GM21360 (cell line): ENCODE data around the gene C10orf90.

Experiments
- ATAC-seq: cut with Tn5 transposase; IDR thresholded peaks from one replicate; pipeline ENCODE4 v1.9.1; 2021; ENCODE audit warnings: mild to moderate bottlenecking, moderate library complexity; ENCODE audit not compliant: unreplicated experiment

The C10orf90 gene, protein sequence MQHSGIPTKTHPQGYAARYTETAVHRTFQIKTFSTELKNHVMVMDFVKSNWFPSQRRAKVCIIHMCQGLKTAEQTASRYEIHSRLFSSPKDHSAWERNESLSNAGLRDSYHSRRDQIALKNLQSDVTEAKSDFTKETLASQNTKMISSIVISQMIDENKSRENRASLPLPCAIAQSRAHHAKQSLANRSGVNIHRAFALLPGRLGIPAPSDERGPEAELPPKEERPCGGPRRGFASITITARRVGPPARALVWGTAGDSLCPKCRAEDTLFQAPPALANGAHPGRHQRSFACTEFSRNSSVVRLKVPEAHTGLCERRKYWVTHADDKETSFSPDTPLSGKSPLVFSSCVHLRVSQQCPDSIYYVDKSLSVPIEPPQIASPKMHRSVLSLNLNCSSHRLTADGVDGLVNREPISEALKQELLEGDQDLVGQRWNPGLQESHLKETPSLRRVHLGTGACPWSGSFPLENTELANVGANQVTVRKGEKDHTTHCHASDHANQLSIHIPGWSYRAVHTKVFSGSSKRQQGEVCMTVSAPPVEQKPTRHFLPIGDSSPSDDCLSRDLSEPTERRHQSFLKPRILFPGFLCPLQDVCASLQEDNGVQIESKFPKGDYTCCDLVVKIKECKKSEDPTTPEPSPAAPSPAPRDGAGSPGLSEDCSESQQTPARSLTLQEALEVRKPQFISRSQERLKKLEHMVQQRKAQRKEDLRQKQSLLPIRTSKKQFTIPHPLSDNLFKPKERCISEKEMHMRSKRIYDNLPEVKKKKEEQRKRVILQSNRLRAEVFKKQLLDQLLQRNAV

DNA sequence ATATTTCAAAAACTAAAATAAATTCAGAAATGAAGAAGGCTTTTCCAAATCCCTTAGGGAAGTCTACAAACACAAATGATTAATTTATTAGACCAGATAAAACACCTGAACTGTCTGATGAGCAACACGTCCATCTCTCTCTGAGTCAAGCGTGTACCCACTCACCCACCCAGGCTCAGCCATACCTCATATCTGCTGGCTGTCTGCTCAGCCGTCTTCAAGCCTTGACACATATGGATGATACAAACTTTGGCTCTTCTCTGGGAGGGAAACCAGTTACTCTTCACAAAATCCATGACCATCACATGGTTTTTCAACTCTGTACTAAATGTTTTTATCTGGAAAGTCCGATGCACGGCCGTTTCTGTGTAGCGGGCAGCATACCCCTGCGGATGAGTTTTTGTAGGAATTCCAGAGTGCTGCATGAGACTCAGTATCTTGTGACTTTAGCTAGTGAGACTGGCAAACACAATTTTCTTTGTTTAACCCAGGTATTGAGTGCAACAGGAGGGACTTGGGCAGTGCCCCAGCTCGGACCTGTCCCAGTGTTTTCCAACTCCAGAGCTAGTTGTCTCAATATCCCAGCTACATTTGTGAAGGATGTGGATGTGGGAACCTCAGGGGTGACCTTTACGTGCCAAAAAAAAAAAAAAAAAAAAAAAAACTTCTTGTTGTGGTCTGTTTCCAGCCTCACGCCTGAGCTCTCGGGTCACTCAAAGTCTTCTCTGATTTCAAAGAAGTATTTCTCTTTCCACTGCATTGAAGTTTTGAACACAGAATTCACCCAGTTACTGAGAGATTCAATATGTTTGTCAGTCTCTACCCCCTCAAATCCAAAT, at the start of gene C10orf90:
TSS of gene C10orf90 (minus strand) at position 638 of the 839 bp plus-strand sequence. CDS start at position 425, 213 bp downstream.
- no peak for ATAC-seq

DNA sequence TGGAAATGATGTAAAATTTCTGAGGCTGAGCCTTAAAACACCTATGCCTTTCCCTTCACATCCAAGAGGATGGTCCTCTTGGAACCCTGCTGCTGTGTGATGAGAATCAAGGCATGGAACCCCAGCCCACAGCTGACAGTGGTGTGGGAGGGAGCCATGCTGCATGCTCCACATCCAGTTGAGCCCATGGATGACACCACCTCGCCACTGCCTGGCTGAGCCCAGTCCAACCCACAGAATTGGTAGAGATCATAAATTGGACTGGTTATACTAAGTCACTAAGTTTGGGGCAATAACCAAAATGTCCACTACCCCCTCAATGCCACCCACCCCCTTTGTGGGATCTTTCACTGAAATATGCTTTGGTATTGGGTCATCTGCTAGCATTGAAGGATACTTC, 45.9 kb upstream of the C10orf90 start:
- ATAC-seq: no peak

DNA sequence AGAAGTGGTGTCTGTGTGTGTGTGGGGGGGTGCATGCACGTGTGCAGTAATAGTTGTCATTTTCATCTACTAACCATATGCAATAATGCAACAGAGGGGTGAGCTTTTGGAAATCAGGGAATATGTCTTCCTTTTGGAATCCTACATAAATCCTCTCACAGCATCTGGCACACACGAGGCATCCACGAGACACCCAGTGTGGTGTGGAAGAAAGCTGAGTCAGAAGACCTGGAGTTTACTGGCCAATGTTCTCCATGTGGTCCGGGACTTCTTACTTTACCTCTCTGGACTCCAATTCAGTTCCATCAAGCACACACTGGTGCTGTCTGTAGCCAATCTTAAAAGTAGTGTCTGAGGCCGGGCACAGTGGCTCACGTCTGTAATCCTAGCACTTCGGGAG, 43.1 kb upstream of the C10orf90 start:
- no peak for ATAC-seq

DNA sequence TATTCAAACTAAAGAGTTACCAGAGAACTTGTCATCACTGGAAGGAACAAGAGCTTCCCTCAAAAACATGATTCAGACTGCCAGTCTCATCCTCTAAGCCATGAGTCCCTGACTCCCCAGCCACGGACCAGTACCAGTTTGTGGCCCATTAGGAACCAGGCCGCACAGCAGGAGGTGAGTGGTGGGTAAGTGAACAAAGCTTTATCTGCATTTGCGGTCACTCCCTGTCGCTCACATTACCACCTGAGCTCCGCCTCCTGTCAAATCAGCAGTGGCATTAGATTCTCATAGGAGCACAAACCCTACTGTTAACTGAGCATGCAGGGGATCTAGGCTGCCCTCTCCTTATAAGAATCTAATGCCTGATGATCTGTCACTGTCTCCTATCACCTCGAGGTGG, 42.2 kb upstream of the C10orf90 start:
- ATAC-seq: no peak

DNA sequence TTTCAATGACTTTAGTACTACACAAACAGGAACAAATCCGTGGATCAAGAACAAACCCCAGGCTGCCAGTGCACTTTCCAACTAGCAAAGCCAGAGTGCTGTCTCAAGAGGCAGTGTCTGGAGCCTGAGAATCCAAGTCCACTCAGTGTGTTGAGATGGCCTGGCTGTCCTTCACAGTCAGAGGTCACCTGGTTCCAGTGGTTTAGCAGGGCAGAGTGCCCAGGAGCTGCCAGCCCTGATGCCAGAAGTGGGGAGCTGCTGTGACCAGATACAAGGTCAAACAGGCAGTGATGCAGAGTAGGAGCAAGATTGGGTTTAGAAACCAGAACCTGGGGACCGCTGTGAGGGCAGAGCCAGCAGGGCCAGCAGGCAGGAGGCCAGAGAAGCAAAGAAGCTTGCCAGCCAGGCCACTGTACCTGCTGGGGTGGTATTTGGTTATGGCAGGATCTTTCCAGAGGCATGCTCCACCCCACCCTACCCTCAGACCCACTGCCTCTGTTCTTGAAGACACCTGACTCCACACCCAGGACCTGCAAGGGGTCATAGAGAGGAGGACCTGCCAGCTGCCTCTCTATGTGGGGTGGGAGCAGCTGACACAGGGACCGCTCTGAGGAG, 35.6 kb upstream of the C10orf90 start:
- no peak for ATAC-seq

DNA sequence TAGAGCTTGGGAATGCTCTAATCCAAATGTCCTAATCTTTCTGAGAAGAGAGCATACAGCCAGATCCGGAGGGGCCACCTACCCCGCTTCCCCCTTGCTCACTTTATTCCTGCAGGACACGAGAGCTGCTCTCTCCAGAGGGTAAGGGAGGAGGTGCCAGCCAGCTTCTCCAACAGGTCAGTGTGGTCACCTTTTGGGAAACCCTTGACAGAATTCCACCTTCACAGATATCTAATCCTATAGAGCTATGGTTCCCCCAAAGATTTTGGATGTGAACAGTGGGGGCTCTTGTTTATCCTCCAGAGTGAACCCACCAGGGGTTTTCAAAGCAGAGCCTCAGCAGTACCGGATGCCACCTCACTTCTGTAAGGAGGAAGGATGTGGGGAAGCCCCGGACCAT, 34.6 kb upstream of the C10orf90 start:
- ATAC-seq: no peak

DNA sequence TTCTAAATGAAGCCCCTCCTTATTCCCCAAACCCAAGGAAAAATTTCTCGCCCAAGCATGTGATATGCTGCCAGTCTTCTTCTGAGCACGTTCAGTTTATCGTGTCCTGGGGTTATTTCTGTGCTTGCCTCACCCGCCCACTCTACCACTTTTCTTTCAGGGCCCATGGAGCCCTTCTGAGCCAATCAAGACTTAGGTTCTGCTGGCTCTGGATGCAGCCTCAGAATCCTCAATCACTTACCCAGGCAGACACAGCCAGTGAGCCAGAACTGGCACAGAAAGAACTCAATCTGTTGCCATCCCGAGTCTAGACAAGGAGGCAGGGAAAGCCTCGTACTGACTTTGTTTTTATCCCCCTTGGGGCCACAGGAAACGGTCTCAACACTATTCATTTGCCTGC, 34.2 kb upstream of the C10orf90 start:
- no peak for ATAC-seq

DNA sequence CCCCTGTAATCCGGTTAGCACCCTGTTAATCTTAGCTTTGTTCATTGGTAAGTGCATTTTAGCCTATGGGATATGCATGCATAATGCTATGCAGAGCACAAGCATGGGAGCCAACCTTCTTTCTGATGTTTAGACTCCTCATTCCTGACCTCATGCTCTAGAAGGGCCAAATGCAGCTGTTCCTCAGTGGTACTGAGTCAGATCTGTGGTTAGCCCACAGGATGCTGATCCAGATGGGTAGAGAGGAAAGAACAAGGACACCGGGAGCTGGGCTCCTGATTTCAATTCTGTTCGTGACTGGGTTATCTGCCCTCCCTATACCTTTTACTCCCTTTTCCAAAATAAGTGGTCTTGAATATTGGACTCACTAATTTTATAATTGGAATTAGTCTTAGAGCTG, 31.7 kb upstream of the C10orf90 start:
- ATAC-seq: no peak

DNA sequence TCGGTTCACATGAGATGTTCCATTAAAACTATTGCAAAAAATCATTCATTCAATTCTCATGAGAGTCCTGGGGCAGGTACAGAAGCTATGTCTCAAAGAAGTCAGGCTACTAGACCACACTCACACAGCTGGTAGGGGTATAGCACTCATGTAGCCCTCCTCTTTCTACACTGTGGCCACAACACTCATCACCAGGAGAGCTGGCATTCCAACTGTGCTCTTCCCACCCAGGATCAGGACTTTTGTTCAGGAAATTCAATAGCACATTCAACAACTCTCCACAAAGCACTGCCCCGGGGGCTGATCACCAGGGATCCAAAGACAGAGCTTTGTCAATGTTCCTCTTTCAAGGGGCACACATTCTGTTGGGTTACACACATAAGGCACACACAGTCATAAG, 31.0 kb upstream of the C10orf90 start:
- no peak for ATAC-seq

DNA sequence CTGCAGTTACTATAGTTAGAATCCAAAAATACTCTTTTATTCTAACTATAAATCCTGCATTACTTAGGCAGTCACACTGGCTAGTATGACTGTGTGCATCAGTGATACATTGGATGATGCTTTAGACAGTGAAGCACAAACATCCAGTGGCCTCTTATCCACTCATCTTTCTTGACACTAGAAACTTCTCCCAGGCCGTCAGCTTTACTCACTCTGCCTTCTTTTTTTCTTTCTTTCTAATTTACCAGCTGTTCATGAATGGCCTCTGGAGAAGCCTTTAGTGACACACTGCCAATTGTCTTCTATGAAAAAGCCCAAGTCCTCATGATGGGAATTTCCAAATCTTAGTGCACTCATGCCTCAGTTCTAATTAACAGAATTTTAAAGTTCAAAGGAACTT, 26.2 kb upstream of the C10orf90 start:
- no peak for ATAC-seq

DNA sequence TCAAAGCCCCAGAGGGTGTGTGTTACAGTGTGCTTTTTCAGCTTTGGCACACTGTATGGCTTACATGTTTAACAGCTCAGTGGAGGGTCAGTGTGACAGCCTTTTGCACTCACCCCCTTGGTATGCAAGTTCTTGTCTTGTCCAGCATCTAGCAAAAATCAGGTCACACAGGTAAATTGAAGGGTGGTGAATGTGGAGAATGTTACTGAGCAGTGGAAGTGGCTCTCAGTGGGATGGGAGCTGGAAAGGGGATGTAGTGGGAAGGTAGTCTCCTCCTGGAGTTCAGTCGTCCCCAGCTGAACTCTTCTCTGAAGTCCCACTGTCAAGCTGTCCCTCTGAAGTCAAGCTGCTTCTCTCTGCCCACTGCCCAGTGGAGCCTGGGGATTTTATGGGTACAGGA, 21.0 kb upstream of the C10orf90 start:
- no peak for ATAC-seq

DNA sequence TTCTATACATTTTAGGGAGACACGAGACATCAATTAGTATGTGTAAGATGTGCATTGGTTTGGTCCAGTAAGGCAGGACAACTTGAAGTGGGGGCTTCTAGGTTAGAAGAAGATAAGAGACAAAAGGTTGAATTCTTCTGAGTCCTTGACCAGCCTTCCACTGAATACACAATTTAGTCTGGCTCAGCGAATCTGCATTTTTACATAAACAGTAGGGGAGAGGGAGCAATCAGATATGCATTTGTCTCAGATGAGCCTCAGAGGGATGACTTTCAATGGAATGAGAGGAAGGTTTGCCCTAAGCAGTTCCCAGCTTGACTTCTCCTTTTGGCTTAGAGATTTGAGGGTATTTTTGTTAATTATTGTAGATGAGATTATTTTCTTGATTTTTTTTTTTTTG, 20.0 kb upstream of the C10orf90 start:
- no peak for ATAC-seq

DNA sequence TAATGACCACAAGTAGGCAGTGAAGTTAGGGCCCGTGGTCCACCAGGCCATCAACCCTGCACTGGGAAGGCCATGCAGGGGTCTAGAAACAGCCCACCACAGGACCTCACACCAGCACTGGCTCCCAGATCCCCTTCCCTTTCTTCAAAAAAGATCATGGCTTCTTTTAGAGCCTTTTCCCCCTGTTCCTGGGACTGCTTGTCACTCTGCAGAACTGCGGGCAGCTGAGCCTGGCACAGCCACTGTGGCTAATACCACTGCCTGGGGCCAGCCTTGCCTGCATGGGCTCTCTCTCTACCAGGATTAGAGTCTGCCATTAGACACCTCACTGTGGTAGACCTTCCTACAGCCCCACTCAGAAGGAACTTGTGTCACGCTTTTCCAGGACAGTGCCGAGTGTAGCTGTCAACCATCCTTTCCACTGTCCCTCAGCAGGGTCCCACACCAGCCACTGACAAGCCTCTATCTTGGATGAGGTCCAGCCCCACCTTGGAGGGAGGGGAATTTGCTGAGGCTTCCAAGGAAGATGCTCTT, 19.0 kb upstream of the C10orf90 start:
- no peak for ATAC-seq

DNA sequence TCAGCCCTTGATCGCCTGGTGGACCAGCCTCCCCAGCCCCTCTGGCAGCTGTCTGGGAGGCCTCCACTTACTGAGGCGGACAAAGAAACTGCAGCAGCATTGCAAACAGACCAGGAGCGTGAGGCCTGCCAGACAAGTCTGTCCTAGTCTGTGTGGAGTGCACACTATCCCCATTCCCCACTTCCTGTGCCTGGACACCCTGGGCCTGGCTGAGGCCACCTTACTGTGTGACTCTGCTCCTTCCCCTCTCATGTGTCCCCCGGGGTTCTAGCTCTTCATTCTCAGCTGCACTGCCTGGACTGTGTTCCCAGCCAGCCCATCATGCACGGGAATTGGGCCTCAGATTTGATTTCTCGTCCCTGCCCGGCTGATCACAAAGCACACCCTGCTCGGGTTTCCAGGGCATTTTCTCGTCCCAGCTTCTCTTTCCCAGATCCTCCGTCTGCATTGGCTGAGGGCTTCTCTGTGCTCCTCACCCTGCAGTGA, 16.7 kb upstream of the C10orf90 start:
- ATAC-seq: no peak

DNA sequence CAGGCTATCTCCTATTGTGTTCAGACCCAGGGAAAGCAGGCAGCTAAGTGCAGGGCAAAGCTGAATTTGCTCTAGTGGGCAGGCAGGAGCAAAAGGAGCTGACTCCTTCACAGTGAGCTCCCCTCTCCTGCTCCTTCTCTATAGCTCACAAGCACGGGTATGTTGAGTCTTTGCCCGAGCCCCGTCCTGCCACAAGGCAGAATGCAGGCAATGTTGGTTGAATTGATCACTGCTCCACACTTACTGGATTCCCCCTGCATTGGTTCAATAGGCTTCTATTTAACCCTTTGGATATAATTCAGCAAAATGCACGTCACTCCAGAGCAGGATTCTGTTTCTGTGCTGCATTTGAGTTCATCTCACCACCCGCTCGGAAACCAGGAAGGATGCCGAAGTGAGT, 16.2 kb upstream of the C10orf90 start:
- no peak for ATAC-seq

DNA sequence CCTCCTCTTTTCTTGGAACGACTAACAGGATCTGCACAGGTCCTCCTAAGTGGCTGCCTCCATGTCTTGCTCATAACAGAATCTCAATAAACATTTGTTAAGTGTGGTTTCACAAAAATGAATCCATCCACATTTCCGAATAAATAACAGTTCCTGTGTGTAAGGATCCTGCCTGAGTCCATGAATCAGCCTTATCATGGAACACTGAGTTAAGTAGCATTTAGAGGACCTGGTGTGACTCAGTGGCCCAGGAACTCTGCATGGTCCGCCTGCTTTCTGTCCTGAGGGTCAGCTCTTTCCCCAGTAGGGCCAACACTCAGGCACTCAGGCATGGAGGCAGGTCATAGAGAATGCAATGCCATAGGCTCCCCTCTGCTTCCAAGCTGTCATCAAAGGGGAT, 15.8 kb upstream of the C10orf90 start:
- ATAC-seq: no peak

DNA sequence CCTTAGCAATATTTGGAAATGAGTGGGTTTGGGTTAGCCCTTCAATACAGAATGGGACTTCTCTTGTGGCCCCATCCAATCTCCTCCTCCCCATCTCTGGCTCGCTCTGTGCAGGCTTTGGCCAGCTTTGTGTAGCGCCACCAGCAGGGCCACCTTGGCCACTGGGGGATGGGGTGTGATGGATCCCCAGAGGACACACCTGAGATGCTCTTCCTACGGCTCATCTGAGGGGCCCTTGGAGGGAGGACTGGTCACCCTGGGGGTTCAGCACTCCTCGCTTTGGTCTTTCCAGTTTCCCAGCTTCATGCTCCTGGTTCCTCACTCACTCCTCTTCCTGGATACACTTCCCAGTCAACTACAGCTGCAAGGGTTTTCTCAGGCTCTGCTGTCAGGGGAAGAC, 15.3 kb upstream of the C10orf90 start:
- ATAC-seq: no peak

DNA sequence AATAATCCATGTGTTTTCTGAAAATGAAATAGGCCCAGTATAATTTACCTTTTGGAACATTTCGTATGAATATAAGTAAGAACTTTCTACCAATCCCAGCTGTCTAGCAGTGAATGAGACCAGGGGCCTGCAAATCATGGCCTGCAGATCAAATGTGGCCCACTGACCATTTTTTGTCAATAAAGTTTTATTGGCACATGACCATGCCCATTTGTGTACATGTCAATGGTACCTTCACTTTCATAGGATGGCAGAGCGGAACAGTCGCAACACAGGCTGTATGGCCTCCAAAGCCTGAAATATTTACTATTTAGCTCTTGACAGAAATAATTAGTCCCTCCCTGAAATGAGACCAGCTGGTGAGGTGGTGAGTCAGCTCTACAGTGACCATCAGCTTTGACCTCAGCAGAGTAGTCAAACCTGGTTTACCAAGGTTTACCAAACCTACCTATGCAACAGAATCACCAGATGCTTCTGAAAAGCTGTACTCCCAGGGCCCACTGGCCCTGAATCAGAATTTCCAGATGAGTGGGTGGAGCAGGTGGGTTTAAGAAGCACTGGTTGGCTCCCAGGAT, 13.8 kb upstream of the C10orf90 start:
- no peak for ATAC-seq

DNA sequence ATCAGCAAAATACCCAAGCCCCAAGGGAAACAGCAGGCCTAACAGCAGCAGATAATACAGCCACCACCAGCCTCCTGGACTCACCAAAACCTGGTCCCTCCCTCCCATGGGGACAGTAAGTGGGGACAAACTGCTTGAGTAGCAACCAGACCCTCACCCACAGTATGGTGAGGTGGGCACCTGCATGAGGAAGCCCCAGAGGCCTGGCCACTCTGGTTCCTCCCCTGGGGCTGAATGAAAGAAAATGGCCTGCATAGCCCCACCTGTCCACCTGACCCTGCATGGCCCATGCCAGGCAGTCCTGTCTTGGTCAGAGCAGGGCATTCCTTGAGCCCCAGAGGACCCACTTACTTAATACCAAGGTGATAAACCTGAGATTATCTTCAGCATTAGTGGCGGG, 13.0 kb upstream of the C10orf90 start:
- no peak for ATAC-seq
